ENCODE data around the gene ARFGAP1. TPM values are rescaled to one million over a fixed set of nuclear protein-coding genes. Genes with fewer than 3 reads are reported as not detected.

The ARFGAP1 gene
- total and polyA plus RNA-seq, 2 of the 8 experiments (the other 6 are each of a cell fraction or from before 2014, with no cell fraction given), result 93.7 to 100 TPM

GRCh38 chr20:63227260-63227659 is 45.4 kb upstream of the ARFGAP1 start:
- H2BK120ac ChIP-seq (replicated peaks; ENCODE audit: low read depth, low read length), result no peak overlapping the region
- POLR2A ChIA-PET (ENCODE audit: partially characterized antibody), result no interaction called here
- H4K5ac ChIP-seq (ENCODE audit: insufficient read length, low read depth, low read length), result no peak overlapping the region
- H2BK15ac ChIP-seq (ENCODE audit: low read length), result 0 out of 2 replicates have a peak overlapping the region, but pooled peaks have one; percentile 46
- H3K27ac ChIP-seq (ENCODE audit: low read depth, low read length), result no peak overlapping the region
- H3K9ac ChIP-seq (replicated peaks in 1 of 4; ENCODE audit: extremely low read depth in 1 of 4, low read depth in 3 of 4, low read length in 3 of 4), result no peak overlapping the region
- no peak overlapping the region for H4K91ac ChIP-seq (replicated peaks; ENCODE audit: insufficient read length, low read length)
- no peak overlapping the region for H2AK5ac ChIP-seq (ENCODE audit: low read depth, low read length)
- H3K27me3 ChIP-seq (replicated peaks in 1 of 4; ENCODE audit: control insufficient read depth in 3 of 4, extremely low read depth in 1 of 4, insufficient read depth in 3 of 4, low read length in 3 of 4), result no peaks in the 10 kb centered on the region; a peak in 1 of 7 replicates
- H2BK5ac ChIP-seq (ENCODE audit: low read depth, low read length), result peak overlapping the region; percentile 35; the same call in 1 of the 2 replicates
- no peak overlapping the region for H4K8ac ChIP-seq (ENCODE audit: extremely low read depth, insufficient read depth, low read length)
- no peak overlapping the region for H2AFZ ChIP-seq (ENCODE audit: low read length)
- FAIRE-seq, result no peak
- H3K36me3 ChIP-seq (ENCODE audit: control insufficient read depth in 2 of 4, insufficient read depth in 4 of 4, low read length in 3 of 4), result no peaks in the 10 kb centered on the region
- no peaks in the 10 kb centered on the region for H3K9me3 ChIP-seq (ENCODE audit: insufficient read depth in 2 of 2, low read depth in 1 of 2, low read length in 1 of 2)
- TF ChIP-seq SIX5 (IDR thresholded peaks at IDR 0.05; ENCODE audit: low read depth, low read length) (no peak), SP1 (IDR thresholded peaks at IDR 0.05; ENCODE audit: low read depth, low read length) (no peak), KDM5A (IDR thresholded peaks at IDR 0.05; ENCODE audit: low read length) (no peak), SRF (IDR thresholded peaks at IDR 0.05; ENCODE audit: low read depth, low read length) (no peak), BCL11A (IDR thresholded peaks at IDR 0.05; ENCODE audit: low read depth in 2 of 2, low read length in 2 of 2) (no peak), BACH1 (IDR thresholded peaks at IDR 0.05; ENCODE audit: low read length) (no peak), TCF12 (IDR thresholded peaks at IDR 0.05; ENCODE audit: low read depth, low read length) (no peak), TAF1 (IDR thresholded peaks at IDR 0.05; ENCODE audit: low read depth, low read length) (no peak), MAFK (IDR thresholded peaks at IDR 0.05; ENCODE audit: low read depth, low read length) (no peak), CHD2 (IDR thresholded peaks at IDR 0.05; ENCODE audit: low read length) (no peak), RFX5 (IDR thresholded peaks at IDR 0.05; ENCODE audit: borderline replicate concordance, low read depth, low read length) (no peak)
- TF ChIP-seq, protein P1, sequence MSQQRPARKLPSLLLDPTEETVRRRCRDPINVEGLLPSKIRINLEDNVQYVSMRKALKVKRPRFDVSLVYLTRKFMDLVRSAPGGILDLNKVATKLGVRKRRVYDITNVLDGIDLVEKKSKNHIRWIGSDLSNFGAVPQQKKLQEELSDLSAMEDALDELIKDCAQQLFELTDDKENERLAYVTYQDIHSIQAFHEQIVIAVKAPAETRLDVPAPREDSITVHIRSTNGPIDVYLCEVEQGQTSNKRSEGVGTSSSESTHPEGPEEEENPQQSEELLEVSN (IDR thresholded peaks at IDR 0.05), result no peak
- 92% methylated on average over 5 of the region's 5 CpGs; no CpG with 5 or more reads in 1 of the 2 experiments for WGBS, 2 experiments (ENCODE audit: extremely low coverage in 1 of 2, insufficient coverage in 1 of 2, insufficient read length in 1 of 2, insufficient replicate concordance in 2 of 2, low coverage in 1 of 2, low lambda C conversion rate in 2 of 2, missing lambda C conversion rate in 1 of 2)
- no peak overlapping the region for H3K4me3 ChIP-seq (ENCODE audit: extremely low read depth in 1 of 4, insufficient read depth in 2 of 4, low read depth in 3 of 4, low read length in 4 of 4)
- no peak overlapping the region for H3K56ac ChIP-seq (replicated peaks; ENCODE audit: insufficient read length, low read depth, low read length)
- no peak overlapping the region for H2BK20ac ChIP-seq (ENCODE audit: low read length)
- no peaks in the 10 kb centered on the region for H3K79me1 ChIP-seq (ENCODE audit: low read depth, low read length)
- H3K4me1 ChIP-seq (replicated peaks in 1 of 4; ENCODE audit: control insufficient read depth in 3 of 4, insufficient read depth in 4 of 4, low read length in 3 of 4), result peaks cover 13 to 30% (median 17%) of the 10 kb centered on the region in 4 experiments
- no peak overlapping the region for H3K4ac ChIP-seq (replicated peaks; ENCODE audit: insufficient read length, low read depth, low read length)
- no peaks in the 10 kb centered on the region for H3K79me2 ChIP-seq (ENCODE audit: control insufficient read depth in 1 of 2, insufficient read depth in 2 of 2, low read length in 2 of 2)
- H3K23ac ChIP-seq (ENCODE audit: insufficient read length), result no peak overlapping the region
- CTCF ChIA-PET (ENCODE audit: partially characterized antibody), result interaction anchor here (1.0 to 5.3 kb wide), 5 partner anchors 10 to 56 kb away, joined by 3 to 82 read pairs (median 4); no protein-coding TSS in a partner anchor
- no peak overlapping the region for H3K4me2 ChIP-seq (ENCODE audit: insufficient read depth in 1 of 2, low read depth in 2 of 2, low read length in 2 of 2)
- no peak for DNase-seq (ENCODE audit: low read depth in 1 of 2, low spot score in 2 of 2)
- no peaks in the 10 kb centered on the region for H4K20me1 ChIP-seq (replicated peaks in 1 of 2; ENCODE audit: control insufficient read depth in 1 of 2, insufficient read depth in 2 of 2, low read length in 2 of 2)
- H2BK12ac ChIP-seq (ENCODE audit: low read depth, low read length), result no peak overlapping the region
- no peak overlapping the region for H3K14ac ChIP-seq (ENCODE audit: insufficient read length)
- H3K18ac ChIP-seq (ENCODE audit: extremely low read depth, low read length), result no peak overlapping the region
- H3K23me2 ChIP-seq (ENCODE audit: low read depth, low read length), result no peaks in the 10 kb centered on the region
